Measurements from ENCODE around the gene CERT1.

GRCh38 chr5:75519761-75520160 is 8.3 kb upstream of the CERT1 start:
- TF ChIP-seq CTCF (IDR thresholded peaks at IDR 0.05): no peak
- no peak for TF ChIP-seq POLR2A (IDR thresholded peaks at IDR 0.05)
